Activated naive CD4-positive, alpha-beta T cell treated with anti-CD3 and anti-CD28 coated beads, Interleukin-2, amount 50 U/mL, for 72 hours (primary cell): ENCODE data around the gene TRMT11. TPM values are rescaled to one million over a fixed set of nuclear protein-coding genes. Genes with fewer than 3 reads are reported as not detected.
"Not testable (repeated sequence)": the region's sequence is repeated elsewhere in the genome, so short reads cannot be mapped to it uniquely, and the experiment has no call there.

Experiments
- ATAC-seq, 2 donors: fragments of 150-1000 bp; cut with Tn5 transposase; 2 replicates each; pipeline ENCODE4 v1.10.0; 2021; ENCODE audit warnings: mild to moderate bottlenecking in 2 of 2, moderate library complexity in 2 of 2
- DNase-seq, 2 donors: peaks; one replicate each; pipeline ENCODE4 v3.0.0; 2021 to 2022; ENCODE audit warnings: low spot score in 2 of 2
- H3K27ac Mint-ChIP-seq, 2 donors: one replicate each; pipeline ENCODE4 v1.8.0; 2022; ENCODE audit warnings: mild to moderate bottlenecking in 2 of 2, mixed read lengths in 2 of 2
- H3K36me3 Mint-ChIP-seq, 2 donors: one replicate each; pipeline ENCODE4 v1.8.0; 2022; ENCODE audit warnings: mixed read lengths in 2 of 2
- H3K9me3 Mint-ChIP-seq, 2 donors: one replicate each; pipeline ENCODE4 v1.8.0; 2022; ENCODE audit warnings: mixed read lengths in 2 of 2
- total RNA-seq, 2 donors: library from RNA; stranded (reverse); gene quantifications; one replicate each; pipeline ENCODE4 v1.2.3, GENCODE V29; 2022

TRMT11 gene
- total RNA-seq, 2 donors from 2014 or later: 33.0 to 53.6 TPM

- DNase-seq (no peak), ATAC-seq (no peak)
- Mint-ChIP-seq H3K27ac (peak overlapping the region in 1 of 2 donors; percentile 30), H3K9me3 (no peaks in the 10 kb centered on the region), H3K36me3 (peaks cover 0 to 16% of the 10 kb centered on the region in 2 donors)
Observed at GRCh38 chr6:126016591-126016990, 30.3 kb downstream of the TRMT11 start.

DNA sequence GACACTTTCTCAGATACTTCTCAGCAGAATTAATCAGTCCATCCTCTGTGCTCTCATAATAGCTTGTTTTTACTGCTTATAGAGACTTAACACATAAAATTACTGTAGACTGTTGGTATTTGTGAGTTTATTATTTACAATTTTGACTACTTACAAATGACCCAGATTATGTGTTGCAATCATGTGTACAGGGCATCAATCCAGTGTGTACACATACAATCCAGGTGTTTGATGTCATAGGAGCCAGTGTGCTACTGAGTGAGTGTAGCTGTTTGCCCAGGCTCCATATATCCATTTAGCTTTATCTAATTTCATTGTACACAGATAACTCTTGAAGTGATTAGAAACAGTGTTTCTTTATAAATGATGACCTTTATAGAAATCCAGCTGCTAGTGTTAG lies 31.3 kb downstream of the TRMT11 start:
- Mint-ChIP-seq H3K36me3 (peaks cover 0 to 19% of the 10 kb centered on the region in 2 donors), H3K27ac (no peak overlapping the region), H3K9me3 (no peaks in the 10 kb centered on the region)
- no peak for ATAC-seq
- DNase-seq: no peak

DNA sequence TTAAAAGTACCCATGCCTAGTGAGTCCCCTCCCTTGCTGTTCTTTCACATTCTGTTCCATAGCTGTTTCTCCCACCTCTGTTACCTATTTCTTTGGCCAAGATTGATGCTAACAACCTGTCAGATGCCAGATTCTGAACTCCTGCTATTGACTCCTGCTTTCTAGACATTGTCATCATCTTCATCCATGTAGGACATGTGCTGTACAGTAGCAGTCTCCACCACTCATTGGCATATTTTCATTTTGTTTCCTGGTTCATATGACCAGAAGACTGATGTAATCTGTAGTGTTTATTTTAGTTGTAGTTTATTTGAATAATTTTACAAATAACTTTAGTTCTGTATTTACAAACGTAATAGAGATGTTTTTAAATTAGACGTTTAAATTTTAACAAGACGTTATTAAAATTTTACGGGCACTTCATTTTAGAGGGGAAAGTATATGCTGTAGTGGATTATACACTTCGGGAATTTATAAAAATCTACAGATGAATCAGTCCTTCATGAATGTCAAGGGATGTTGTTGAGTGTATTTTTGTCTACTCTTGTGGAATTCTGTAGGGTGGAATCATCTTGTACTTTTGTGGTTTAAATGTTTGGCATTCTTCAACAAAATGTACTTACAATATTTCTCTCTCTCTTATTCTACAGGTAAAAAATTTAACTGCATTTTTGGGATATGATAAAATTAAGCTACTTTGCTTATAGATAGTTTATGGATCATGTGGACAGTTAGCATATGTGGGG lies 34.1 kb downstream of the TRMT11 start:
- H3K36me3 Mint-ChIP-seq: peaks cover 0 to 15% of the 10 kb centered on the region in 2 donors
- ATAC-seq: no peak
- H3K9me3 Mint-ChIP-seq: no peaks in the 10 kb centered on the region

GRCh38 chr6:126023474-126023873 lies 37.1 kb downstream of the TRMT11 start:
- H3K36me3 Mint-ChIP-seq, H3K27ac Mint-ChIP-seq, H3K9me3 Mint-ChIP-seq, DNase-seq, ATAC-seq: not testable (repeated sequence)

More for the DNA sequence above, 34.1 kb downstream of the TRMT11 start:
- H3K27ac Mint-ChIP-seq: no peak overlapping the region
- DNase-seq: no peak

- no peak for DNase-seq
- Mint-ChIP-seq H3K9me3 (no peaks in the 10 kb centered on the region), H3K36me3 (peaks cover 0 to 6% of the 10 kb centered on the region in 2 donors), H3K27ac (no peak overlapping the region)
- no peak for ATAC-seq
Observed at GRCh38 chr6:126026001-126026400, 39.7 kb downstream of the TRMT11 start.

- no peak for ATAC-seq
- no peak for DNase-seq
- H3K9me3 Mint-ChIP-seq: no peaks in the 10 kb centered on the region
- H3K36me3 Mint-ChIP-seq: no peaks in the 10 kb centered on the region
- H3K27ac Mint-ChIP-seq: no peak overlapping the region
Observed at GRCh38 chr6:126027601-126028000, 41.3 kb downstream of the TRMT11 start.

DNA sequence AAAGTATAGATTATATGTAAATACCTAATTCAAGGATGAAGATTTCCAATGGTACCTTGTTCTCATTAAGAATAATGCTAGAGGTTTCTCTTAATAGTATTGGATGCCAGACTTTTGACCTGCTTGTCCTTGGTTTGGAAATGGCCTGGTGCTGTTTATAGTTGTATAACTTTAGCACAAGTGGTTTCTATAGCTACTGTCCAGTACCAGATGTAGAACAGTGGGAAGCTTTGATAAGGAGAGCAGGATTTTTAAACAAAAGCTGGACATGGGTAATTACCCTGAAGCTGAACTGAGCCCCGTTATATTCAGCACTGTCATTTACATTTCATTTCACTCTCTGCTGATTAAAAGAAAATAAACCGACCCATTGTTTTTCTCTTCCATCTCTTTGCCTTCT lies 43.7 kb downstream of the TRMT11 start:
- ATAC-seq (no peak), DNase-seq (no peak)
- H3K27ac Mint-ChIP-seq: peak overlapping the region in 1 of 2 donors; percentile 18
- peaks cover 0 to 4% of the 10 kb centered on the region in 2 donors for H3K36me3 Mint-ChIP-seq
- H3K9me3 Mint-ChIP-seq: no peaks in the 10 kb centered on the region

DNA sequence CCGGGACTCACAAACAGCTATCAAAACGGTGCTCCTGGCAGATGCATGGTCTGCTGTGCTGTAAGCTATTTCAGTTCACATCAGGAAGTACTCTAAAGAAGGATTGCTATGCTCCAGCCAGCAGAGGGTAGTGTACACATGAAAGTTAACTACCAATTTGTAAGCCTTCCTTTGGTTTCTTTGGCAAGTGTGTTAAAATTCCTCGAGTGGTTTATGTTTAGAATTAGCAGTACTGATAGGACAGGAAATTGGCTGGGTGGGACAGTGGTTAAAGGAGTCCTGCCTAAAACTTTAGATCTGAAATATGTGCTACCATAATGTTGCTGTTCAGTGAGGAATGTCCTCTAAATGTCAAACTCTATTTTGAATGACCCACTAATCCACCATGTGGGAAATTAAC lies 47.4 kb downstream of the TRMT11 start:
- DNase-seq: no peak
- peaks cover 0 to 19% of the 10 kb centered on the region in 2 donors for H3K36me3 Mint-ChIP-seq

DNA sequence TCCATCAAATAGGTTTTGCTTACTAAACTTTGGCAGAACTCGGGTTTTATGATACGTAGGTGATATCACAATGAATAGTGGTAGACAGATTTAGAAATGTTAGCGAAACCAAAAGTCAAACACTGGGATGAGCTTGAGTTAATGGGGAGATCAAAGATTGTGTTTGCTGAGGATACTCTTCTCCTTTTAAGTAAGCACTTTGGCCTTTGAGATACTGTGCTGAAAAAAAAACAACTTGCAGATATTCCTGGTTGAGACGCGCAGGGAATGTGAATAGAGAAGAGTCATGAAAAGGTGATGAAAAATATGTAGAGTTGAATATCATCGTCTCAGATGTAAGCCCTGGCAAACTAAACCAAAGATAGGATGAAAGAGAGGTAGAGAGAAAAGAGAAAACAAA lies 48.3 kb downstream of the TRMT11 start:
- ATAC-seq (no peak), DNase-seq (no peak)
- no peak overlapping the region for H3K27ac Mint-ChIP-seq
- H3K36me3 Mint-ChIP-seq: peaks cover 2 to 21% of the 10 kb centered on the region in 2 donors
- no peaks in the 10 kb centered on the region for H3K9me3 Mint-ChIP-seq

More for the DNA sequence above, 47.4 kb downstream of the TRMT11 start:
- H3K9me3 Mint-ChIP-seq: no peaks in the 10 kb centered on the region
- peak in 1 of 2 donors; percentile 47 for ATAC-seq
- H3K27ac Mint-ChIP-seq: no peak overlapping the region

- no peak for ATAC-seq
- Mint-ChIP-seq H3K36me3 (peaks cover 7 to 26% of the 10 kb centered on the region in 2 donors), H3K27ac (no peak overlapping the region)
Observed at GRCh38 chr6:126035764-126036163, 49.4 kb downstream of the TRMT11 start.

DNA sequence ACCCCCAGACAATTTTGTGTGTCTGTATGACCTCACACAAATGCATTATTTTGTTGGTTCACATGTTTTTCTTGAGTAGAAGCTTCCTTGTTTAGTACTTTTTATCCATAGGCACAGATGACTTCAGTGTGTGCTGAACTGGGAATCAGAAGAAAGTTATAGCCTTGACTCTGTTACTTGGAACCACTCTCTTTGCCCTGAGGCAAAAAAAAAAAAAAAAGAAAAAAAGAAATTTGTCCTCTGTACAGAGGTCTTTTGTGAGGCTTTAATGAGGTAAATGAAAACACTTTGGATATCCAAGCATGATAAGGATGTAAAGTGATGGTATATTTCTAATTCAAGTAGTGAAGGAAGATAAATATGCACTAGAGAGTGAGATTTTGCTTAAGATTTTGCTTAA lies 51.9 kb downstream of the TRMT11 start:
- no peak for ATAC-seq
- H3K36me3 Mint-ChIP-seq: peaks cover 29 to 46% of the 10 kb centered on the region in 2 donors
- no peaks in the 10 kb centered on the region for H3K9me3 Mint-ChIP-seq
- H3K27ac Mint-ChIP-seq: no peak overlapping the region
- no peak for DNase-seq

More at GRCh38 chr6:126035764-126036163, 49.4 kb downstream of the TRMT11 start:
- no peak for DNase-seq
- no peaks in the 10 kb centered on the region for H3K9me3 Mint-ChIP-seq

GRCh38 chr6:126039284-126039683 lies 52.9 kb downstream of the TRMT11 start:
- H3K9me3 Mint-ChIP-seq: no peaks in the 10 kb centered on the region
- H3K27ac Mint-ChIP-seq: no peak overlapping the region
- ATAC-seq (no peak), DNase-seq (no peak)
- H3K36me3 Mint-ChIP-seq: peaks cover 31 to 46% of the 10 kb centered on the region in 2 donors

DNA sequence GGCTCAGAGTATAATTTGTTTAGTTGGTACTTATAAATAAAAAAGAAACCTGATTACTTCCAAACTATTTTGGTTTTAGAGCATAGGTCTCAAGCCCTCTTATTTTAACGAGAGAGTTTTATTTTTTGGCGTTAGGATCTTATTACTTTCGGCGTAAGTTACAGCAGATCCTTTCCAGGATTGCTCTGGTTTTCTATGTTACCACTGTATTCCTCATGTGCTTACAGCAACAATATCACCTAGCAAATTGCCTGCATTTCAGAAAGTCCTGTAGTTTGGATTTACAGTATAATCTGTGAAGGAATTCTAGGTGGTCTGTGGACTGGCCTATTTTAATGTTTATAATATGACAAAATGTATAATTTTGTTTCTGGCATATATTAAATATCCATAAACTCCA lies 54.1 kb downstream of the TRMT11 start:
- no peak for ATAC-seq
- no peak for DNase-seq
- no peak overlapping the region for H3K27ac Mint-ChIP-seq
- no peaks in the 10 kb centered on the region for H3K9me3 Mint-ChIP-seq
- H3K36me3 Mint-ChIP-seq: peaks cover 36 to 39% of the 10 kb centered on the region in 2 donors

- DNase-seq (no peak), ATAC-seq (no peak)
- Mint-ChIP-seq H3K36me3 (peaks cover 36% of the 10 kb centered on the region in 2 donors), H3K9me3 (no peaks in the 10 kb centered on the region), H3K27ac (no peak overlapping the region)
Observed at GRCh38 chr6:126040826-126041225, 54.5 kb downstream of the TRMT11 start.

DNA sequence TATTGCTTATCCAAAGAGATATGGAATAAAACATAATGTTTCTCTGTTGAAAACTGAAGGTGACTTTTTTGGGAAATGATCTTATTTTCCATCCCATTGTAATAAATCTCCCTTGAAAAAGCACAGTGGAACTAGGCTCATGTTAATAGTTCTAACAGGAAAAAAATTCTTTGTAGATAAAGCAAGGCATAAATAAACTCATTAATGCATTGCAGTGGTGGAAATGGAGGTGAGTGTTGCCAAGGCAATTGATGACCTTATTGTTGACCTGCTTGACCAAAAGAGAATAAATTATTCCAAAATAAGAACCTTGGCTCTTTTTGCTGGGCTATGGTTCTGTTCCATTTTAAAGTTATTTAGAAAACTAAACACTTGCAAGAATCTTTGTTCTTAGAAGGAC lies 55.2 kb downstream of the TRMT11 start:
- DNase-seq (no peak), ATAC-seq (no peak)
- Mint-ChIP-seq H3K9me3 (no peaks in the 10 kb centered on the region), H3K36me3 (peaks cover 33 to 36% of the 10 kb centered on the region in 2 donors), H3K27ac (no peak overlapping the region)

DNA sequence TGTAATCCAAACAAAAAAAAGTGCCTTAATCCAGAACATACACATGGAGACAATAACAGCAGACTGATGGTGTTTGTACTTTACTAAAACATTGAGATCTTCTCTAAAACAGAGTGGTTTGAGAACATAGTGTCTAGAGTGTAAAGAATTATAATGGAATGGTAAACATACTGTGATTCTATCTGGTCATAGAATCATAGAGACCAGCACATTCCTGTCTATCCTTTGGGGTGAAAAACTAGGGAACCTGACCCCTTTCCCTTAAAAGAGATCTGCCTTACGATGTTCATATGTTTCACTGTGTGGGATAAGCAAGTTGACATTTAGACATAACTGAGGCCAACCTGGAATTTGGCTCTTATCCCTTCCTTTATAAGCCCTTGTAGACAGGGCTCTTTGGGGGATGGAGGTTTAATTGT lies 55.7 kb downstream of the TRMT11 start:
- DNase-seq: no peak

GRCh38 chr6:126047648-126048047 lies 61.3 kb downstream of the TRMT11 start:
- Mint-ChIP-seq H3K27ac (no peak overlapping the region), H3K36me3 (peaks cover 10 to 21% of the 10 kb centered on the region in 2 donors)
- no peak for DNase-seq

More for the DNA sequence above, 55.7 kb downstream of the TRMT11 start:
- H3K9me3 Mint-ChIP-seq: no peaks in the 10 kb centered on the region
- no peak for ATAC-seq
- no peak overlapping the region for H3K27ac Mint-ChIP-seq
- peaks cover 34 to 36% of the 10 kb centered on the region in 2 donors for H3K36me3 Mint-ChIP-seq

DNA sequence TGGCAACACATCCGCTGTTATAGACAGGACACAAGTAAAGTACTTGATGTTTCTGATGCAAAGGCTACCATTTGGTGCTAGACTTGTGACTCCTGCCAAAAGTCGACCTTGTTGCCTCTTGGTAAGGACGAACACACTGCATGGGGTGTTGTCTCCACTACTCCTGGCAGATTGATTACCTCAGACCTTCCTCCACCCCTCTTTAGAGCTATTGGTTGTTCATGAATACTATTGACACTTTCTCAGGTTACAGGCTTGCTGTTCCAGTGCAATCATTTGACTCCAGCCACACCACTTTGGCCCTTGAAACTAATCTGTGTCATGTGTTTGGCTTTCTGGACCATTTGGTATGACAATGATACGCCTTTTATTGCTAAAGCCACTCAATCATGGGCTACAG lies 62.3 kb downstream of the TRMT11 start:
- DNase-seq (no peak), ATAC-seq (no peak)
- Mint-ChIP-seq H3K36me3 (peaks cover 7 to 20% of the 10 kb centered on the region in 2 donors), H3K27ac (peak overlapping the region in 1 of 2 donors; percentile 57), H3K9me3 (no peaks in the 10 kb centered on the region)

More at GRCh38 chr6:126047648-126048047, 61.3 kb downstream of the TRMT11 start:
- ATAC-seq: no peak
- H3K9me3 Mint-ChIP-seq: no peaks in the 10 kb centered on the region
